H1 (cell line): ENCODE measurements around the gene ALPL.

Experiments
- CTBP2 ChIP-seq: IDR thresholded peaks from 2 replicates; pipeline ENCODE4 v1.7.0; 2011; ENCODE audit warnings: borderline replicate concordance, mild to moderate bottlenecking, moderate library complexity, mixed read lengths, low read length; ENCODE audit not compliant: insufficient read depth, insufficient read length
- EZH2 ChIP-seq: fragments of 200-600 bp; sonication (generic); IDR thresholded peaks from 2 replicates; pipeline ENCODE4 v1.7.1; 2012; ENCODE audit warnings: low read depth, mild to moderate bottlenecking, moderate library complexity, low read length, inconsistent platforms; ENCODE audit not compliant: severe bottlenecking
- JUN ChIP-seq: IDR thresholded peaks from 2 replicates; pipeline ENCODE4 v1.6.1; 2011; ENCODE audit warnings: low read depth, mild to moderate bottlenecking, improper control_type of control experiment, low read length
- POLR2AphosphoS5 ChIP-seq: IDR thresholded peaks from 2 replicates; pipeline ENCODE4 v1.6.1; 2011; ENCODE audit warnings: low read depth, low read length
- TF ChIP-seq, protein P1 (sequence below): IDR thresholded peaks from 2 replicates; pipeline ENCODE4 v1.6.1; 2012; ENCODE audit warnings: inconsistent platforms
- TF ChIP-seq, protein P2 (sequence below), 3 experiments: IDR thresholded peaks; 1 replicate in 2 of 3; 2 replicates in 1 of 3; pipeline versions ENCODE4 v1.5.1 to v1.6.1; 2011; ENCODE audit warnings: low read length in 3 of 3, mild to moderate bottlenecking in 3 of 3, inconsistent platforms in 2 of 3, low read depth in 1 of 3, moderate library complexity in 1 of 3; ENCODE audit not compliant: insufficient read depth in 1 of 3; ENCODE audit errors: control extremely low read depth in 1 of 3

DNA sequence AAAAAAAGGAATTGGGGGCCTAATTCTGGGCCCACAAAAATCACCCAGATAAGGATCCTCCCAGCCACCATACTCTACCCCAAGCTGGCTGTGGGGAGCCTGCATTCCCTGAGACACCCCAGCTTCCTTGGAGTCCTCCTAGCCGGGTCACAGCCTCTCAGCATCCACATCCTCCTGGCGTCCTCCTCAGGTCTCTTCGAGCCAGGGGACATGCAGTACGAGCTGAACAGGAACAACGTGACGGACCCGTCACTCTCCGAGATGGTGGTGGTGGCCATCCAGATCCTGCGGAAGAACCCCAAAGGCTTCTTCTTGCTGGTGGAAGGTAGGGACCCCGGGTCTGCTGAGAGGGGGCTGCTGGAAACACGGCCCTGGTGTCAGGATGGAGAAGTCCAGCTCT, 64.3 kb downstream of the ALPL start:
- TF ChIP-seq POLR2AphosphoS5 (no peak), EZH2 (no peak), JUN (no peak), CTBP2 (no peak)
- TF ChIP-seq, protein P1, sequence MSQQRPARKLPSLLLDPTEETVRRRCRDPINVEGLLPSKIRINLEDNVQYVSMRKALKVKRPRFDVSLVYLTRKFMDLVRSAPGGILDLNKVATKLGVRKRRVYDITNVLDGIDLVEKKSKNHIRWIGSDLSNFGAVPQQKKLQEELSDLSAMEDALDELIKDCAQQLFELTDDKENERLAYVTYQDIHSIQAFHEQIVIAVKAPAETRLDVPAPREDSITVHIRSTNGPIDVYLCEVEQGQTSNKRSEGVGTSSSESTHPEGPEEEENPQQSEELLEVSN, result no peak
- TF ChIP-seq, protein P2, sequence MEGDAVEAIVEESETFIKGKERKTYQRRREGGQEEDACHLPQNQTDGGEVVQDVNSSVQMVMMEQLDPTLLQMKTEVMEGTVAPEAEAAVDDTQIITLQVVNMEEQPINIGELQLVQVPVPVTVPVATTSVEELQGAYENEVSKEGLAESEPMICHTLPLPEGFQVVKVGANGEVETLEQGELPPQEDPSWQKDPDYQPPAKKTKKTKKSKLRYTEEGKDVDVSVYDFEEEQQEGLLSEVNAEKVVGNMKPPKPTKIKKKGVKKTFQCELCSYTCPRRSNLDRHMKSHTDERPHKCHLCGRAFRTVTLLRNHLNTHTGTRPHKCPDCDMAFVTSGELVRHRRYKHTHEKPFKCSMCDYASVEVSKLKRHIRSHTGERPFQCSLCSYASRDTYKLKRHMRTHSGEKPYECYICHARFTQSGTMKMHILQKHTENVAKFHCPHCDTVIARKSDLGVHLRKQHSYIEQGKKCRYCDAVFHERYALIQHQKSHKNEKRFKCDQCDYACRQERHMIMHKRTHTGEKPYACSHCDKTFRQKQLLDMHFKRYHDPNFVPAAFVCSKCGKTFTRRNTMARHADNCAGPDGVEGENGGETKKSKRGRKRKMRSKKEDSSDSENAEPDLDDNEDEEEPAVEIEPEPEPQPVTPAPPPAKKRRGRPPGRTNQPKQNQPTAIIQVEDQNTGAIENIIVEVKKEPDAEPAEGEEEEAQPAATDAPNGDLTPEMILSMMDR (IDR thresholded peaks at IDR 0.05; ENCODE audit: control extremely low read depth in 1 of 3, insufficient read depth in 1 of 3, low read depth in 1 of 3, low read length in 3 of 3), result no peak
